HG02943 (cell line): ENCODE data around the gene ACACA.

Experiments
- ATAC-seq: cut with Tn5 transposase; IDR thresholded peaks from one replicate; pipeline ENCODE4 v1.9.1; 2021; ENCODE audit warnings: mild to moderate bottlenecking, low read depth, moderate library complexity; ENCODE audit not compliant: unreplicated experiment

Gene ACACA

DNA sequence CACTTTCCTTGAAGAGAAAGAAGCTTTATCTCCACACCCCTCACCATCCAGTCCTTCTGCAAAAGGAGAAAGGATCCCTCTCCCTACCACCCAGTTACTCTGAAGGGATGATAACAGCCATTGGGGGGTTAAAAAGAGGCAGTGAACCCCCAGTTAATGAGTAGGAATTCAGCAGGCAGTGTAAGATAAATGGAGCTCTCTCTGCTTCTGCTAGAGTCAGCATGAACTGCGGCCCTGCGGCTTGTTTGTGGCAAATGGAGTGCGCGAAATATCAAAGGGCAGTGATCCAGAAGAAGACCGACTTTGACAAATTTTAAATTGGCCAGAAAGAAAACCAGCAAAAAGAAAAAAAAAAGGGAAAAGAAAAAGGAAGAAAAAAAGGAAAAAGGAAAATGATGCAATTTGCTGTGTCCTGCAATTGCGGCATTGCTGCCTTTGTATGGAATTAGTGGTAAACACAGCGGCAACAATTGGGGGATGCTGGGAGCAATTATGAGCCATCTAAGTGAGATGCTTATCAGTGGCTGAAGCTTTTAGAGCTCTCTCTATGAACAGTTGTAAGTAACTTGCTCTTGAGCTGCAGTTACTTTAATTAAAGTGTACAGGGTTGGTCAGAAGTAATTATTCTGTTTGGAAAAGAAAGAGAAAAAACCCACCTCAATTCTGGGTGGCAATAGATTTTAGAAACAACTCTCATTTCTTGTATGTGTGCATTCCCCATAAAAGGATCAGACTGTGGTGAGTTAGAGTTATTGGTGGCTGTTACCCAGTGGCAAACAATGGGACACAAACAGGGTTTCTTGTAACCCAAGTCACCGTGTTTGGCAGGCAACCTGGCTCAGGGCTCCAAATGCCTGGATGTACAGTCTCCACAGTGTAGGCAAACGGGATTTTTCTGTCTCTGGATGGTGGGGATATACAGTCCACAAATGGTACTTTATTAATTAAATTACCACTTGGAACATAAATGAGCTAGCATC, 296.6 kb downstream of the ACACA start:
- no peak for ATAC-seq

DNA sequence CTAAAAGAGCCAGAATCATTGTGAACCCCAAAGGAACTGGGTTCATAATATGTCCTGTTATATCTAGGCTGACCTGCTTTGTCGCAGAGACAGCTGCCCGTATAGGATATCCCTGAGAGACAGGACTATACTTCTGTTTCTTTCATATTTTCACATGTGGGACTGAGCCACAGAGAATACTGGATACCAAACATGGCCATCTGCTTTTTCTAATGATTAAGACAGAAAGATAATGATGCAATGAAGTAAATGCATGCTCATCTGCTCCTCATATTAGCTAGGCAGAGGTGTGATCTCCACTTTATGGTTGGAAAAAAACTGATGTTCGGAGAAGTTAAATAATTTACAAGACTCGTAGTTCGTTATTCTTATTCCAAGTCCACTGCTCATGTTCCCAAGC, 297.5 kb downstream of the ACACA start:
- no peak for ATAC-seq

DNA sequence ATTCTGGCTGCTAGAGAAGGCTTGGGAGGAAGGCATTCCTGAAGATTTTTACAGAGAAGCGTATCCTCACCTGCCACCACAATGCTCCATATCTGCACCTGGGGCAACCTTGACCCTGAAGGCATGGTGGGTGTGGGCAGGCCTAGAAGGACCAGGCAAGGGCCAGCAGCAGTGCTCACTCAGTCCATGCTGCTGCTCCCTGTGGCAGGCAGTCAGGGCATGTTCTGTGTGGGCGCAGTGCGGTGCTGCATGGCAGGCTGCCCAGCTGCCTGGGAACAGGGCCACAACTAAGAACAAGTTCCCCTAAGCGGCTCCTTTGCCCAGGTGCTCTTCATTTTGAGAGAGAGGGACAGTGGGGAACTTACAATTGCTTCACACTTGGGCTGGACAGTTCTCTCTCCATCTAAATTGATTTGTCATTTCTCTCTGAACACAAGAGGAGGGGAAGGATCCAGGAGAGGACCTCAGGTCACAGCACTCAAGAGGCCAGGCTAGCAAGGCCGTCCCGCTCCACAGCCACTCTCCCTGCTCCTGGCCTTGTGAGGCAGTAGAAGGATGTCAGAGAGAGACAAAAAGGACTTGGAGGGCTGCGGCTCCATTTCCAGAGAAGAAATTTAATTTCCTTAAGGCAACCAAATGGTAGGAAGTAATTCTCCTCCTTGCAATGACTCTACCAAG, 299.1 kb downstream of the ACACA start:
- no peak for ATAC-seq

DNA sequence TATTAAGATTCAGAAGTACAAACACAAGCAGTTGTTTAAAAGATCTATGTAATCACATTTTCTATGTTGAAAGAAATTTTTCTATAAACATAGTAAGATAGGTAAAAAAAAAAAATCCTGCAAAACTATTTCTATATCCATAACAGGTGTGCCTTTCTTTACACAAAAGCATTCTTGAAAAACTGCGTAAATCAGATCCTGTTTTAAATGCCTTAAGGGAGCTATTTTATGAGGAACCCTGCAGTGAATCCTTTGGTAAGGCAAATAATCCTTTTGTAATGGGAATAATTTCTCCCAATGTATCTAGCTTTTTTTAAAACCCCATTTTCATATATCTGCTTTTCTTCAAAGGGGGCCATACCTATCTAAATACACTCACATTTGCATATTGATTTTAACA, 300.6 kb downstream of the ACACA start:
- no peak for ATAC-seq

DNA sequence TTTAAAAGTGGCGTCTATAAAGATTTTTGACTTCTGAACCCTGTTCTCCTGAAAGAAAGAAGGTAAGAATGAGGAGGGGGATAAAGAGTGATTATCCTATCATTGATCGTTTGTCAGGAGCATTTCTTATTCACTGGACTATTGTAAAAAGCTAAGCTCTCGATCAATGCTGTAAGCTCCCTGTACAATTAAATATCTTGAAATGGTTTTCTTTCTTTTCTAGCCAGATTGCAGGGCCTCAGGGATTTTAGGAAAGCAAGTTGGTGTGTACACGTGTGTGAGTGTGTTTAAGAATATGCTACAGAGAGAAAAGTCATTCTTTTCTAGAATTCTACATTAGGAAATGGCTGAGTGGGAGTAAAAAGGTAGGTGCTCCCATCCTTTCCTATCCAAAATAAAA, 303.4 kb downstream of the ACACA start:
- ATAC-seq, result no peak

DNA sequence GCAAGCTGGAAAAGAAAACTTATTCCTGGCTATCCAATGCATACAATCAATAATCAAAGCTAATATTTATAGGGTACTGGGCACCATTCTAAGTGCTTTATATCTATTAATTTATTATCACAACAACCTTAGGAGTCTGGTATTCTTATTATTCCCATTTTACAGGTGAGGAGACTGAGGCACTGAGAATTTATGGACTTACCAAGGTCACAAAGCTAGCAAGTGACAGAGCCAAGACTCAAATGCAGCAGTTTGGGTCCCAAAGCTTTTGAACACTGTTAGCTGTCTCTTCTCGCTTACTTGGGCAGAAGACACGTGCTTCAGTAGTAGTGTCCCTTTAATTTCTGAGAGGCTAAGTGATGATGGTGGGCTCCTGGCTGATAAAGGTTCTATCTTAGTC, 305.3 kb downstream of the ACACA start:
- no peak for ATAC-seq

DNA sequence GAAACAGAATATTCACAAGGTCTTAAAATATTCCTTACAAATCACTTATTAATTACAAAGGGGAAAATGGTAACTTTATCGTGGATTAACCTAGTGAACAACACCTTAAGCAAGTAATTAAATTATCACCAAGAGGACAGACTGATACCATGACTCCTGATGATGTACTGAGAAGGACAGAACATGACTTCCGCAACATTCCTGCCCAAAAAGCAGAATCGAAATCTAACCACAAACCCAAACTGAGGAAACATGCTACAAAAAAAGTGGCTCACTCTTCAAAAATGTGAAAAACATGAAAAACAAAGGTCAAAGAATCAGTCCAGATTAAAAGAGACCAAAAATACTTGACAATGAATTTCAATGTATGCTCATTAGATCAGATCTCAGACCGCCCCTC, 306.4 kb downstream of the ACACA start:
- no peak for ATAC-seq

DNA sequence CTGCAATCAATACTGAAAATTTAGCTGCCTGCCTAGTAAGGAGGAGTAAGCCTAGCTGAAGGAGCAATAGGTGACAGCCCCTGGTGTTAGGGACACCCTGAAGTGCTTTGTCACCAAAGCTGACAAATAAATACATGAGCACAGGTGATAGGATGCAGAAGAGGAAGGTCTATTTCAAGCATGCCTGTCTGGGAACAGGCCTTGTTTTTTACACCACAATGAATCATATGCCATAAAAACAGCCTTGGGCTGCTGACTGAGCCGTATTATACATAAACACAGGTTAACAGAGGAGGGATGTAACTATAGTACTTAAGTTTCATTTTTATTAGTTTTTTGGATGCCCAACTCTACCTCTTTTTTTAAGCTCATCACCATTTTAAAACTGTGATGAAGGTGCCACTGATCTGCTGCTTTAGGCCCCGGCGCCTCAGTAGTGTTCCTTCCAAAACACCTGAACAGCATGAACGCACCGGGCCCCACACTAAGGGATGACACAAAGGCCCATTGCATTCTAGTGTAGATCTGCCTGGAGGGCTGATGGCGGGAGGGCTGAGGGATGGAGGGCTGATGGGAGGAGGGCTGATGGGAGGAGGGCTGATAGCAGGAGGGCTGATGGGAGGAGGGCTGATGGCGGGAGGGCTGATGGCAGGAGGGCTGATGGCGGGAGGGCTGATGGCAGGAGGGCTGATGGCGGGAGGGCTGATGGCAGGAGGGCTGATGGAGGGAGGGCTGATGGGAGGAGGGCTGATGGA, 307.5 kb downstream of the ACACA start:
- ATAC-seq, result no peak

DNA sequence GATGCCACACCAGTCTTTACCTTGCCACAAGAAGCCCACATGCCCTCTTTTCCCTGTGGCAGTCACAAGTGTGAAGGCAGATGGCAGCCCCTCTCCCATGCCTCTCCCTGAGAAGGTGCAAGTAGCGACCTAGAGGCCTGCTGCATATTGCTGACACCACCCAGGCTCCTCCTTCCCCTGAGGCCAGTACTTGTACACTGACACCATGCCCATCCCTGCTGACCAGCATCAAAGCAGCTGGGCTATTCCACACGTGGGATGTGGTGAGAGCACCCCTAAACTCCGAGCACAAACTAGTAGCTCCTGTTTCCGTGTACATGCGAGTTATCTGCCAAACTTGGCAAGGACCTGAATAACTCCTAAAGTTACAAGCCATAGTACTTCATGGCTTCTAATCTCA, 308.5 kb downstream of the ACACA start:
- ATAC-seq, result no peak

DNA sequence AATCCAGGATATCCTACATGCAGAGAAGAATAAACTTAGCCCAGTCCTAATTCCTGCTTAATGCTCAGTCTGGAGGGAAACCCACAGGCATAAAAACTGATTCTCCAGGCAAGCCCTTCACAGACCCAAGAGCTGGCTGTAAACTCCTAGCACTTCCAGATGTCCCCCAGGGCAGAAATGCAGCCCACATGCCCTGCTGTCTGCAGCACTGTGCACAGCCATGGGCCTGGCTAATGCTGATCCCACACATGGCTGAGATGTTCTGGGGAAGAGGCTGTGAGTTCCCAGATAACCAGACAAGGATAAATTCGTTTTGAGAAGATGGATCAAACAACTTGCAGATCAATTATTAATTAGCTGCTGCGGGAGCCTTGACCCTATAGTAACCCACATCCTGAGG, 309.5 kb downstream of the ACACA start:
- ATAC-seq, result no peak

DNA sequence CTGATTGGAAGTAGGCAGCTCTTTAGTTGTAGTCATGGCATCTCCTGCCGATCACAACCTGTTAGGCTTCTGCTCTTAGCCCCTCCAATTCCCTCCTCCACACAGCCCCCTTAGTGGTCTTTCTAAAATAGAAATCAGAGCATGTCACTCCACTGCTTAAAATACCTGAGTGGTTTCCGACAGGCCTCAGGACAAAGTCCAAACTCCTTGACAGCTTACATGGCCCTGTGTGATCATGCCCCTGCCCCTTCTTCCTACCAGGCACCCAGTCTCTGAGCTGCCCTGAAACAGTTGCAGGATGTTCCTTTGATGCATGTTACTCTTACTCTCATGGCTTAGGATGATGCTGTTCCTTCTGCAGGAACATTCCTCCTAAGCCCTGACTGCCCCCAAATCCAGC, 310.6 kb downstream of the ACACA start:
- ATAC-seq, result no peak

DNA sequence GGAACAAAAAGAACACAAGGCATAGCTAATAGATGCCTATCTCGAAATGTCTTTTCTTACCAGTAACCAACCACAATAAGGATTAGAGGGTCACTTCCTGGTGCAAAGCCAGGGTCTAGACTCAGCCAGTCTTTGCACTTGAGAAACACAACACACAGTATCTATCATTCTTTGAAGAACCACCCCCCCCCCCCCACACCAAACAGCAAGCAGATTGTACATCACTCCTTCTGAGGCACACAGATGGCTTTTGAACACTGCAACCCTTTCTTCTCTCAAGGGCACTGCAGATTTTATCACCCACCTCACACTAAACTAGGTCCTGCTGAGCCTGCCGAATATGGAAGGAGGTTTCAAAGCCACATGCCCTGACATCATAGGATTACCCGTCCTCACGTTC, 312.2 kb downstream of the ACACA start:
- no peak for ATAC-seq

DNA sequence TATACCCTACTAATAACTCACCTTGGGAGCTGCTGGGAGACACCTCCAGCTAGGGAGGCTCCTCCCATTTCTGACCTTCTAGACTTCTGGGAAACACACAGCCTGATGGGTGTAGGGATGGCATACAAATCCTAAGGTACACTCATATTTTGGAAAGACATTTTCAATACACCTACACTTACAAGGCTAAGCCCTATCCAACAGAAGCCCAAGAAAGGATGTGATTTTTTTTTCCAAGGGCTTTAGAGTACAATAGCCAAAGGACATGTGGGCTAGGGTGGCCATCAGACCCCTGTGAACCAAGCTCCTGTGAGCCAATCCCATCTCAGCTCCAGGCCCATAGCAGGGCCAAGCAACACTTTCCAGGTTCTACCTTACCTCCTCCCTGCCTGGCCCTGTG, 313.9 kb downstream of the ACACA start:
- no peak for ATAC-seq

DNA sequence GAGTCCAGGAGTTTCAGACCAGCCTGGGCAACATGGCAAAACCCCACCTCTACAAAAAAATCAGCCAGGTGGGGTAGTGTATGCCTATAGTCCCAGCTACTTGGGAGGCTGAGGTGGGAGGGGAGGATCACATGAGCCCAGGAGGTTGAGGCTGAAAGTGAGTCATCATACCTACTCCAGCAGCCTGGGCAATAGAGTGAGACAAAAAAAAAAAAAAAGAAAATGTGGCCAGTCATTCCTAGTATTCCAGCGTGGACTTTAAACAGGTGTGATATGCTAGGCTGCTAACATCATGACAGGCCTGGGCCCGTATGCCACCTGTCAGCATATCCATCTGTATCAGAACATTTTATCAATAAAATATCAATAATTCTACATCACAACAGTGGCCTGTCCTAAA, 314.6 kb downstream of the ACACA start:
- no peak for ATAC-seq

DNA sequence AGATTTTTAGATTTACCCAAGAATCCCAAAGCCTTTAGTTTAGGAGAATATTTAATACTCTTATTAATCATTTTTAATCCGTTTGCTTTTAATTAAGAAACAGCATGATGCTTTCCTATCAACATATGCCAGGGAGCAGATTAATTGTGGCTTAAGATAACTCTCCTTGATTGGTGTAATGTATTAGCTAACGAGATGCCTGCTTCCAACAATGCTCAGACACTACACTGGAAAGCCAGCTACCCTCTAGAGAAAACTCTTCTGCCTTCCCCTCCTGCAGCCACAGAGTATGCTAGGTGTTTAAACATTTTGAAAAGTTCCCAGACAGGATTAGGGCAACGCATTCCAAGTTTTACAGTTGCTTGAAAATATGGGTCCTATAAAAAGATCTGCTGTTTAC, 315.7 kb downstream of the ACACA start:
- ATAC-seq, result no peak

DNA sequence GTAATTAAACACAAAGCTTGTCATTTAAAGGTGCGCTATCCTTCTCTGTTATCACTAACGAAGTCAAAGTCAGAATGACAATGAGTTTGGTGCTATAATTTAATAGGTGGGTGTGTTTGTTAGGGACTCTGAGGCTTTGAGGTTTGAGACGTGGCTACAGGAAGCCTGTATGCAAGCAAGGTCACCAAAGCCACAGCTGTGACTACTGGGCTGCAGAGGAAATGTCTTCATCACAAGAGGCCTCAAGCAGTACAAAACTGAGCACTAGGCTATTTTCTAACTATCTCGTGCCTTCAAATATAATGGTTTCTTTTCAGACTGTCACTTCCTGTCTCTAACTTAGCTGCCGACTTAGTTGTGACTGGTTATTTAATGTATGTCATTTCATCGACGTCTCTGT, 316.7 kb downstream of the ACACA start:
- ATAC-seq, result no peak

DNA sequence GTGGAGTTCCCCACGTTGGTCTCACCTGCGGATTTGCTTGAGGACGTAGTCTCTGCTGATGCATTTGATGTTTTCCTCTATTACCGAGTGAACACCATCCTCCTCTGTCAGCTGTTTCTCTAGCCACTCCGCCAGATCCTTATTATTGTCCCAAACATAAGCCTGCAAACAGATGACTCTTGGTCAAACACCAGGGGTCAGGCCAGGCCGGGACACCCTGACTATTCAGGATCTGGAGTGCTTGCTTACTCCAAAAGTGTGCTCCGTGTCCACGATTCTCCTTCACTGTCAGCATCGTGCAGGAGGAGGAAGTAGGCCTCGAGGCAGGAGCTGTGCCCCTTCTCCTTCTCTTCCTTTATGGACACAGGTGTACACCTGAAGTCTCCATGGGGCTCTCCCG, 317.7 kb downstream of the ACACA start:
- no peak for ATAC-seq

DNA sequence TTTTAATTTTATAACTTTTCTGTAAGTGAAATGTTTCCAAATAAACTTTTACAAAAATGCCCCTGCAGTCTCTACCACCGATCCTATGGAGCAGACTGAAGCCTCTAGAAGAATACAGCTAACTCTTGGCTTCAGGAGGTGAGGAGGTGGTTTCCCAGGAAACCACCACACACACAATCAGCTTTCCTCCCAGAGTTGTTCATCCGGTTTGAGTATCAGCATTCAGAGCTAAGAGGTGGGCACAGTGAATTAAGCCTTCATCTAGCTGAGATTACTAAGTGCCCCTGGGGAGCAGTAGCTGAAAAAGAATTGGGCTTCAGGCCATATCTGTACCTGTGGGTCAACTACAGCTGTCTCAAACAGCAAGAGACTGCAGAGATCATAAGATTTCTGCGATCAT, 318.2 kb downstream of the ACACA start:
- no peak for ATAC-seq

DNA sequence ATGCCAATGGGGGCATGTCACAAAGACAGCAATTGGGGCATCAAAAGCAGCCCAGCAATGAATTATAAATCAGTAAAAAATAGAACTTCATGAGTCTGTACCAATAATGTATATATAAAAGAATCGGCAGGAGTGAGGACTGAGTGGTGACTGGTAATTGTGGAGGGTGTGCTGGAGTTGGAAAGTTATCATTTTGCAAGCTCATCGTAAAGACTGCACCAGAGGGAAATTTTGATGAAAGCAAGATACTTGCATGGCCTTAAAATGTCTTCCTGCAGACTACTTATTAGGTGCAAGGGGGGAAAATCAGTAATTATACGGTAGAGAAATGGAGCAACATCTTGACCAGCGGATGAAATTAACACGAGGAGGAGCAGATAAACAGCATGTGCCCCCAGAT, 319.0 kb downstream of the ACACA start:
- no peak for ATAC-seq

DNA sequence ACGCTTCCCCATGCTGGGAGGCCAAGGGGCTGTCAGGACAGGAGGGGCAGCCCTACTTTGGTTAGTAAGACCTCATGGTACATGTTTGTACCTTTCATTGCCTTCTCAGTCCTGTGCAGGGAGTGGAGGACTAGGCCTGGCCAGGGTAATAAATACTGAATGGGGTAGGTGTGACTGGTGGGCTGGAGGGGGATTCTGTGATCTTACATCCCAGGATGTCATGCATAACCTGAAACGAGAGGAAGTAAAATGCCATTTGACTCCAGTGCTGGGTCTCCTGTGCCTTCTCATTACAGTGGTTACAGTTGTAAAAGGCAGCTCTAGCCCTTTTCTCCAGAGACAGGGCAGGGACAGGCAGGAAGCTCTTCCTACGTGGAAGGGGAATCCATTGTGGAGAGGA, 319.7 kb downstream of the ACACA start:
- no peak for ATAC-seq

DNA sequence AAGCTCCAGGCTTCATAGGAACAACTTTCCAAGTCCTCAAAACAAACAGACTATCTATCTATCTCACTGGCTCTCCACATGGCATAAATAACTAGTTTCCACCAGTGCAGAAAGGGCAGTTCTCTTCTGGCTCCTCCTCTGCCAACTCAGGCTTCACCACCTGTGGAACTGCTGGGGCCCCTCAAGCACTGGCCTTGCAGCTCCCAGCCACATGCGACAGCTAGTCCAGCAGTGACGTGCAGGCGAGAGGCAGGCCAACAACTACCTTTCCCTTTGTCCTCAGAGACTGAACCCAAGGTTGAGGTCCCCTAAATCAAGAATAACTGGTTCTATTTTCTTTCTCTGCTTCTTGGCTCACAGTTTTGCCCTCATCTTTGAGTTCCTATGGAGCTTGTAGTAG, 320.3 kb downstream of the ACACA start:
- ATAC-seq, result no peak
